Fibroblast of skin of scalp (primary cell): ENCODE results near the gene ANKRD30A.
"Not testable (repeated sequence)": the region's sequence is repeated elsewhere in the genome, so short reads cannot be mapped to it uniquely, and the experiment has no call there.

Source experiments
- DNase-seq: peaks from one replicate; pipeline ENCODE4 v3.0.0-alpha.2; 2013

Gene ANKRD30A

DNA sequence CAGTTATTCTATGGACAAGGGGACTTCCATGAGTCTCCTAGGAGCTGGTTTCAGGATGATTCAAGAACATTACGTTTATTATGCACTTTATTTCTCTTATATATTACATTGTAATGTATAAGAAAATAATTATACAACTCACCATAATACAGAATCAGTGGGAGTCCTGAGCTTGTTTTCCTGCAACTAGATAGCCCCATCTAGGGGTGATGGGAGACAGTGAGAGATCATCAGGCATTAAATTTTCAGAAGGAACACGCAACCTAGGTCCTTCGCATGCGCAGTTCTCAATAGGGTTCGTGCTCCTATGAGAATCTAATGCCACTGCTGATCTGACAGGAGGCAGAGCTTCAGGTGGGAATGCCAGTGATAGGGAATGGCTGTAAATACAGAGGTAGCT lies 137.9 kb downstream of the ANKRD30A start:
- no peak for DNase-seq

- no peak for DNase-seq
These were observed 142.9 kb downstream of the ANKRD30A start for GRCh38 chr10:37268266-37268665.

DNA sequence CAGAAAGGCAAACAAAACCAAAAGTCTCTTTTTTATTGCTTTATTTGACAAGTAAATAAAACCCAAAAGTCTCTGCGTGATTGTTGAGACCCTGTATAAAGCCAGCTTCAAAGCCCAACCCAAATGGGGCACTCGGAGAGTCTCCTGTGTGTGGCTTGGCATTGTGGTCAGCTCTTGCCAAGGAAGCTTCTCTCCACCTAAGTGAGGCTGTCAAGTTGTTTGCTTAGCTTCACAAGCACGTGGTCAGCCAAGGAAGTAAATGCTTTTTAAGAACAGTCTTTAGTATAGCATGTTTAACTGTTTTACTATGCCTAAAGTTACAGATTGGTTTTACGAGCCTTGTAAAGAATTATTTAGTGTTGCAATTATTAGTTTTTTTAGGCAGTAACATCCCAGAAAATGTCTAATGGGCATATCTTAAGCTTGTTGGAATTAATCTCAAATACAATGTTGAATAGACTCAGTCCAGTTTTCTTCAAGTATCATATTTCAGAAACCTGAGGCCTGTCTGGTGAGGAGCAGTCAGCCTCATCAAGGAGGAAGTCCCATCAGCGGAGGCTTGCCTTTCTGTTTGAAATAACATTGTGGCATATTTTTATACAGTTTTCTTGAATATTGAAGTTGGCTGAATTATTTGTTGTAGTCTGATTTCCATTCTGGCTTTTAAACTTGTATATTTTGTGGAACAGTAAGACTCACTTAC lies 144.3 kb downstream of the ANKRD30A start:
- DNase-seq = no peak

DNA sequence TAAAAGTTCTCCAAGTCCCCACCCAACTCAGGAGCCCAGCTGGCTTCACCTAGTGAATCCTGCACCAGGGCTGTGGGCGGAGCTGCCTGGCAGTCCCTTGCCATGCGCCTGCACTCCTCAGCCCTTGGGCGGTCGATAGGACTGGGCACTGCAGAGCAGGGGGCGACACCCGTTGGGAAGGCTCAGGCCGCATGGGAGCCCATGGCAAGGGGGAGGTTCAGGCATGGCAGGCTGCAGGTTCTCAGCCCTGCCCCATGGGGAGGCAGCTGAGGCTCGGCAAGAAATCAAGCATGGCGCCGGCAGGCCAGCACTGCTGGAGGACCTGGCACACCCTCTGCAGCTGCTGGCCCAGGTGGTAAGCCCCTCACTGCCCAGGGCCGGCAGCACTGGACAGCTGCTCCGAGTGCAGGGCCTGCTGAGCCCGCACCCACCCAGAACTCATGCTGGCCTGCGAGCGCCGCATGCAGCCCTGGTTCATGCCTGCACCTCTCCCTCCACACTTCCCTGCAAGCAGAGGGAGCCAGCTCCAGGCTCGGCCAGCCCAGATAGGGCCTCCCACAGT lies 149.9 kb downstream of the ANKRD30A start:
- no peak for DNase-seq

GRCh38 chr10:37285063-37285462 lies 159.7 kb downstream of the ANKRD30A start:
- DNase-seq = no peak

GRCh38 chr10:37289833-37290464 lies 164.6 kb downstream of the ANKRD30A start:
- DNase-seq = no peak

DNA sequence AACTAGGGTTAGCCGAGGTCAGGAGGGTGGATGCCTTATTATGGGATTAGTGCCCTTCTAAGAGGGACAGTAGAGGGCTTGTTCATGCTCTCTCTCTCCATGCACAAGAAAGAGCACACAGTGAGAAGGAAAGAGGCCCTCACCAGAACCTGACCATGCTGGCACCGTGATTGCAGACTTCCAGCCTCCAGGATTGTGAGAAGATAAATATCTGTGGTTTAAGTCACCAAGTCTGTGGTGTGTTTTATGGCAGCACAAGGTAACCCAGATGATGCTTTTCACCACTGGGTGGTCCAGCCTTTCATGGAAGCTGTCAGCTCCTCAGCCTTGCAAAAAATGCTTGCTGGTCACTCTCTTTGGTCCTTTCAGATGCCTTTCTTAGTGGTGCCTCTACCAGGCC lies 175.9 kb downstream of the ANKRD30A start:
- no peak for DNase-seq

- DNase-seq = no peak
These were observed 178.6 kb downstream of the ANKRD30A start for GRCh38 chr10:37304036-37304435.

GRCh38 chr10:37314350-37314749 lies 189.0 kb downstream of the ANKRD30A start:
- DNase-seq = no peak

DNA sequence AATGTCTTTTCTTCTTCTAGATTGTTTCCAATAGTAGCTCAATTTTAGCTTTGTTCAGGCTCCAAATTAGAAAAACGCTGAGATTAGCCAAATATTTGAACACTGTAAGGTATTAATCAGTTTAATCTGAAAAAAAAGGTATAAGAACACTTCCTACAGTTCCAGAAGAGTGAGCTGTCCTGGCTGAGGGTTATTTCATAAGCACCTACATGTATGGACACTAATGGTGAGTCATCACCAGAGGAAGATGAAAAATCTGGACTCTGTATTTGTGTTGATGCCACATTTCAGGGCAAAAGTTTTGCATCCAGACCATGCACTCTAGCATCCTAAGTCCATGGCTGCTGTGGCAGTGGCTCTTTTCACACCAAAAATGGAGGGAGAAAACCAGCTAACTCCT lies 189.5 kb downstream of the ANKRD30A start:
- DNase-seq = no peak

- DNase-seq = no peak
These were observed 219.0 kb downstream of the ANKRD30A start for GRCh38 chr10:37344413-37344812.

- DNase-seq = no peak
These were observed 254.6 kb downstream of the ANKRD30A start for GRCh38 chr10:37379991-37380390.

DNA sequence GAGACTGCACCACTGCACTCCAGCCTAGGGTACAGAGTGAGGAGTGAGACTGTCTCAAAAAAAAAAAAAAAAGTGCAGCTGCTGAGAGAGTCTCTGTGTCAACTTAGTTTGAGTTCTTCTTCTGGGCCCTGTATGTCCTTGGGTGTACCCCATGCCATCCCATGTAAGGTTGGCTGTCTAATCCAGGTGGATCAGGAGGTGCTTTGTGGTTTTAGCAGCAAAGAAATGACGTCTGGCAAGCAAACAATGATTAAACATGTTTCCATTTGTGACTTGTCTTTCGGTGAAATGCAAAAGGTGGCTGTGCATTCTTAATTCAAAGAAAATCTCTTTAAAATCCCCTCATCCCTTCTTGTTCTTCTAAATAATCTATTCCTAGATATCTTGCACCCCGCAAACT lies 255.9 kb downstream of the ANKRD30A start:
- DNase-seq = no peak

DNA sequence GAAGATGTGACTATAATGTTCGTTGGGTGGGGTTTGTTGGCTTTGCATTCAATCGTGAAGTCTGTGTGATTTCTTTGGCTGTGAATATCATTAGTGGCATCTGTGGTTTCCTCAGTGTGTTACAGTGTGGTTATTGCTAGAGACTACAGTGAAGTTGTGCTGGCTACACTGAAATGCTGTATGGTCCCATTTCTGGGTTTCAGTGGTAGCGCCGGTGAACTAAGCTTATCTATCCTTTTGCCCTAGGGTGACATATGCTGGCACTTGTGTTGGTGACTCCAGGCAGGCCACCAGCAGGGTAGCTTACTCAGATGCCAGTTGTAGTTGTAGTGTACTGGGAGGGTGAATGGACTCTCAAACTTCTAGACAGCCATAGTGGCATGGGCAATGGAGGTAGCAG lies 259.5 kb downstream of the ANKRD30A start:
- DNase-seq = no peak

DNA sequence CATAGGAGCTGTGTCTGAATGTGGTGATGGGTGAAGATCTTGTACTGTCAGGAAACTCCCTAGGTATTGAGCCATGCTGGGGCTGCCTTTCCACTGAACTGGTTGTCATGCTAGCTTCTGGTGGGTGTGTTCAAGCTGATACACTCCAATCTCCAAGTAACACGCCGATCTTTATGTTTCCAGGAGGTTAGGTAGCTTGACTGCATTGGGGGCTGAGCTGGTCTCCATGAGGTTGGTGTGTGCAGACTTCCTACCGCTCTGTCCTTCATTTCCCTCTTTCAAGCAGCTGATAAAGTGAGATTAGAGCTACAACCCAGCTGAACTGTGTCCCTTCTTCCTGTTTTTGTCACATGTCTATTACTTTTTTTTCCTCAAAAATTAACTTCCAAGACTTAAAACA lies 265.5 kb downstream of the ANKRD30A start:
- DNase-seq = no peak

- not testable (repeated sequence) for DNase-seq
These were observed 275.4 kb downstream of the ANKRD30A start for GRCh38 chr10:37400774-37401173.

DNA sequence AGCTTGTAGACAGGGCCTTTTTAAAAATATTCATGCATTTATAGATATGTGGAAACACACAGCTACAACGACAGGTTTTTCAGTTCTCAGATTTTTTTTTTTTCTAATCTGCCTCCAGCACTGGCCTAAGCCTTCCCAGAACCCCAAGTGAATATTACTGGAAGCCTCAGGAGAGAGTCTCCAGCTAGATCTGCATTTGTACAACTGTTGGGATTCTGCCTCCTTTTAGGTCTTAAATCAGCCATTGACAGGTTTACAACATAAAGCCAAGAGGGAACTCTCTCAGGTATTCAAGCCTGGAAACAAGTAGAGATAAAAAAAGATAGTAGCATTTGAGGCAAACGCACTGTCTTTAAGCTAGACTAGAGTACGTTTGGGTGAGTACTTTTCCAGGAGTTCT lies 275.8 kb downstream of the ANKRD30A start:
- no peak for DNase-seq

DNA sequence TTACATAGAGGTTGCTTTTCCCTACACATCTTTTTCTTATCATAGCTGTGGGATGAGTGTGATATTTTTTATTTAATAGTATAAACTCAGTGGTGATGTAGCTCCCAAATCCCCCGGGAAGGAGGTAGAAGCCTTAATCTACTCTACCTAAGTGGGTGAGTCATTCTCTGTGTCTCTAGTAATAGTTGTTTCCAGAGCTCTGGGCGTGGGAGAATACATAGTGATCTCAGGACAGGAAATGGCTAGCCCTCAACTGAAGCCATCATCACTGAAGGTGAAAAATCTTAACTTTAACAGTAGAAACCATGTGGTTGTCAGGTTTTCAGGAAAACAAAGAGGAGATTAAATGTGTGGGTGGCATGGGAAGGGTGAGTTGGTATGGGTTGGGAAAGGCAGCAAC lies 278.4 kb downstream of the ANKRD30A start:
- no peak for DNase-seq
